ENCODE measurements around the gene ZBTB32. TPM values are rescaled to one million over a fixed set of nuclear protein-coding genes. Genes with fewer than 3 reads are reported as not detected.

ZBTB32 gene
- total RNA-seq, 2 donors from 2014 or later = not detected

DNA sequence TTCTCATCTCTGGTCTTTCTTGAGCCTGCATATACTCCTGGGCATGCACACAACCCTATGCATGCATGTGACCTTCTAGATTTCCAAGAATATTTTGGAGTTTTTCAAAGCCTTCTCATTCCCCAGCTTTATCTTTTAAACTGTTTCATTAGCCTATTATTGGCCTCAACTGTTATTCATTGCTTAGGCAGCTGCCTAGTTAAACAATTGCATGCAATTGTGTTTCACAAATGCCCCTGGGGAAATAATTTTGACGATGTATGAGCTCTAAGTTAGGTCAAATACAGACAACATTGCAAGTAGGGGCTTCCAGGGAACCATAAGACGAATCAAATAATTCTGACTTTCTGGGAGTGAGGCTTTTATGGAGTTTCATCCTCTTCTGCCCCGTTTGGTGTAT lies 40.4 kb upstream of the ZBTB32 start:
- Histone ChIP-seq H3K4me3 (no peak overlapping the region), H3K27ac (no peak overlapping the region), H3K4me1 (no peaks in the 10 kb centered on the region), H3K9me3 (no peaks in the 10 kb centered on the region), H3K27me3 (no peaks in the 10 kb centered on the region), H3K36me3 (peaks cover 71% of the 10 kb centered on the region)
- TF ChIP-seq, protein P1, sequence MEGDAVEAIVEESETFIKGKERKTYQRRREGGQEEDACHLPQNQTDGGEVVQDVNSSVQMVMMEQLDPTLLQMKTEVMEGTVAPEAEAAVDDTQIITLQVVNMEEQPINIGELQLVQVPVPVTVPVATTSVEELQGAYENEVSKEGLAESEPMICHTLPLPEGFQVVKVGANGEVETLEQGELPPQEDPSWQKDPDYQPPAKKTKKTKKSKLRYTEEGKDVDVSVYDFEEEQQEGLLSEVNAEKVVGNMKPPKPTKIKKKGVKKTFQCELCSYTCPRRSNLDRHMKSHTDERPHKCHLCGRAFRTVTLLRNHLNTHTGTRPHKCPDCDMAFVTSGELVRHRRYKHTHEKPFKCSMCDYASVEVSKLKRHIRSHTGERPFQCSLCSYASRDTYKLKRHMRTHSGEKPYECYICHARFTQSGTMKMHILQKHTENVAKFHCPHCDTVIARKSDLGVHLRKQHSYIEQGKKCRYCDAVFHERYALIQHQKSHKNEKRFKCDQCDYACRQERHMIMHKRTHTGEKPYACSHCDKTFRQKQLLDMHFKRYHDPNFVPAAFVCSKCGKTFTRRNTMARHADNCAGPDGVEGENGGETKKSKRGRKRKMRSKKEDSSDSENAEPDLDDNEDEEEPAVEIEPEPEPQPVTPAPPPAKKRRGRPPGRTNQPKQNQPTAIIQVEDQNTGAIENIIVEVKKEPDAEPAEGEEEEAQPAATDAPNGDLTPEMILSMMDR (IDR thresholded peaks at IDR 0.05) = no peak
- DNase-seq (ENCODE audit: low spot score) = no peak

DNA sequence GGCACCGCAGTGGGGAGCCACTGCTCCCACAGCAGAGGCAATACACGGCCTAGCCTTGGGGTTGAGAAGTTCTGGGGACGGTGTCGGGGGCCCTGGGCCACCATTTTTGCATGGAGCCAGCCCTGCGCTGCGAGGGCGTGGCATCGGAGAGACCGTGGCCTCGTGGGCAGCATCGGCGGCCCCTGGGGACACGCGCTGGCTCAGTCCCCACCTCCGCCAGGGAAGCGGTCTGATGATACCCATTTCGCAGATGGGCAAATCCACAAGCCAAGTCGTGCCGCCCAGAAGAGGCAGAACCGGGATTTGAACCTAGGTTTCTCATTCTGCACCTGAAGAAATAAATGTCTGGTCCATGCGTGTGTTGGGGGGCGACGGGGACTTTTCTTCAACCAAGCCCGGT lies 39.2 kb upstream of the ZBTB32 start:
- Histone ChIP-seq H3K27ac (no peak overlapping the region), H3K4me1 (no peaks in the 10 kb centered on the region), H3K36me3 (peaks cover 60% of the 10 kb centered on the region), H3K27me3 (no peaks in the 10 kb centered on the region), H3K9me3 (no peaks in the 10 kb centered on the region), H3K4me3 (no peak overlapping the region)
- TF ChIP-seq, protein P1 (IDR thresholded peaks at IDR 0.05) = no peak
- DNase-seq (ENCODE audit: low spot score) = no peak

DNA sequence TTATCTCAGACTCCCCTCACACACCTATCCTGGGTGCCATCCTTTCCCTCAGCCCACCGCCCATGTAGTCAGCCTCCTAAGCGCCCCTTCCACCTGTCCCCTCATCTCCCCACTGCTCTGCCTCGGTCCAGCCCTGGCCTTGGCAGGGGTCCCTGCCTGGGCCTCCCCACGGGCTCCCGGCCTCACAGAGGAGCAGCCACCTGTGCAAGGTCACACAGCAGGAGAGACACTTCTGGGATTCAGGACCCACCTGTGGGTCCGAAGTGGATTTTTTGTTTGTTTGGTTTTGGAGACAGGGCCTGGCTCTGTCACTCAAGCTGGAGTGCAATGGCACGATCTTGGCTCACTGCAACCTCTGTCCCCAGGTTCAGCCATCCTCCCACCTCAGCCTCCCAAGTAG lies 38.8 kb upstream of the ZBTB32 start:
- Histone ChIP-seq H3K27me3 (no peaks in the 10 kb centered on the region), H3K36me3 (peaks cover 55% of the 10 kb centered on the region), H3K4me3 (no peak overlapping the region), H3K9me3 (no peaks in the 10 kb centered on the region), H3K27ac (no peak overlapping the region), H3K4me1 (no peaks in the 10 kb centered on the region)
- no peak for DNase-seq (ENCODE audit: low spot score)
- TF ChIP-seq, protein P1 (IDR thresholded peaks at IDR 0.05) = no peak

DNA sequence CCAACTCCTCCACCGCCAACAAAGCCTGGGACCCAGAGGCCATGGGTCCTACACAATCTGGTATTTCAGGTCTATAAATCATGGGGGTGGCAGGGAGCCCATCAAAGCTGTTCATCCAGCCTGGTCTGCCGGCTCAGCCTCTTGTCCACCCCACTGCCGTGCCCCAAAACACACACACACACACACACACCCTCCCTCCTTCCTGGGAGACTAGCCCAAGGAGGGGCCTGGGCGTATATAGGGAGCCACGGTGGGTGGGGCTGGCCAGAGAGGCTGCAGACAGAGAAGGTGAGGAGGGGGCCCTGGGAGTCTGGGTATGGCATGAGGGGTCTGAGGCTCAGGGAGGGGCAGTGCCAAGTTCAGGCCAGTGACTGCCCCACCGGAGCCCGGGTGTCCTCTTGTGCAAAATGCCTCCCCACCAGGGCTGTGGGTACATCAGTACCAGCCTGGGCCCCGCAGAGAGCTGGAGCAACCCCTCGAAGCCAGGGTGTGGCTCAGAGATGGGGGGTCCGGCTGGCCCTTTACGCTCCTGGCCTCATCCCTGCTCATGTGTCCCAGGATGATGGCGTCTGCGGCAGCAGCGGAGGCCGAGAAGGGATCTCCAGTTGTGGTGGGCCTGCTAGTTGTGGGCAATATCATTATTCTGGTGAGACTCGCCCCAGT lies 38.0 kb upstream of the ZBTB32 start, which contains the start of gene UPK1A:
Gene UPK1A, plus strand, starts transcription at position 267 of the 663 bp plus-strand sequence. Its CDS starts 296 bp downstream, at position 563.
- H3K27me3 ChIP-seq = no peaks in the 10 kb centered on the region
- no peaks in the 10 kb centered on the region for H3K4me1 ChIP-seq
- H3K9me3 ChIP-seq = no peaks in the 10 kb centered on the region
- no peak within 1 kb of the TSS for H3K4me3 ChIP-seq
- H3K36me3 ChIP-seq = peaks cover 47% of the 10 kb centered on the region
- H3K27ac ChIP-seq = no peak within 1 kb of the TSS
- TF ChIP-seq, protein P1 (IDR thresholded peaks at IDR 0.05) = no peak
- DNase-seq (ENCODE audit: low spot score) = no peak

DNA sequence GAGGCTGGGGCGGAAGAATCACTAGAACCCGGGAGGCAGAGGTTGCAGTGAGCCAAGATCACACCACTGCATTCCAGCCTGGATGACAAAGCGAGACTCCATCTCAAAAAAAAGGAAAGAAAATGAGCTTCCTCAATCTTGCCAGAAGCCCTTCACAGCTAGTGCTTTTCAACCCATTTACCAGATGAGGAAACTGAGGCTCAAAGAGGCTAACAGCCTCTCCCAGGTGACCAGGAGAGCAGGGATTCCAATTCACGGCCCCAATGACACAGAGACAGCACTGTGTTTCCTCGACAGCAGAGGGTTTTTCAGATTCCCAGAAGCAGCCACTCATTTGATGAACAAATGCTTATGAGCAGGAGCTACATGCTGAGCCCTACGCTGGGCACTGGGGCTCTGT lies 34.8 kb upstream of the ZBTB32 start:
- Histone ChIP-seq H3K4me1 (peaks cover 0 to 9% of the 10 kb centered on the region in 2 donors), H3K36me3 (peaks cover 15% of the 10 kb centered on the region), H3K9me3 (no peaks in the 10 kb centered on the region), H3K4me3 (no peak overlapping the region), H3K27me3 (peaks cover 0 to 9% of the 10 kb centered on the region in 2 donors), H3K27ac (no peak overlapping the region)
- TF ChIP-seq, protein P1 (IDR thresholded peaks at IDR 0.05) = no peak
- no peak for DNase-seq (ENCODE audit: low spot score)

DNA sequence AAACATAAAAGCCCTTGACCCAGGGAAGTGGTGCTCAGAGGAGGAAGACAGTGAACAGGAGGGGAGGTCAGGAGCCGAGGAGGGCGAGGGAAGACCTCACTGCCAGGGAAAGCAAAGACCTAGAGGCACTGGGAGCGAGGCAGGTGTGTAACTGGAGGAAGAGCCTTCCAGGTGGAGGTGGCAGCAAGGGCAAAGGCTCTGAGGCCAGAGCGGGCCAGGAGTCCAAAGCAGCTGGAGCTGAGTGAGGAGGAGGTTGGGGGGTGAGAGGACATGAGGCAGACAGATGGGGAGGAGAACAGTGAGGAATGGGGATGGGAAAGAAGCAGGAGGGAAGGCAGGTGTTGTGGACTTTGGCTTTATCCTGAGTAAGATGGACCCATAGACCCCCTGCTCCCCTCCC lies 34.4 kb upstream of the ZBTB32 start:
- H3K4me3 ChIP-seq = no peak overlapping the region
- TF ChIP-seq, protein P1 (IDR thresholded peaks at IDR 0.05) = no peak
- H3K4me1 ChIP-seq = peaks cover 0 to 9% of the 10 kb centered on the region in 2 donors
- H3K9me3 ChIP-seq = no peaks in the 10 kb centered on the region
- DNase-seq (ENCODE audit: low spot score) = no peak
- peaks cover 11% of the 10 kb centered on the region for H3K36me3 ChIP-seq
- no peak overlapping the region for H3K27ac ChIP-seq
- peaks cover 0 to 9% of the 10 kb centered on the region in 2 donors for H3K27me3 ChIP-seq

Measured in right atrium auricular region (tissue), 2 donors.